A673 (cell line): ENCODE results near the gene LCLAT1. TPM values are rescaled to one million over a fixed set of nuclear protein-coding genes. Genes with fewer than 3 reads are reported as not detected.
"Not testable (repeated sequence)": the region's sequence is repeated elsewhere in the genome, so short reads cannot be mapped to it uniquely, and the experiment has no call there.

Experiments
- BruUV-seq: library from RNA; stranded (reverse); fragments of 400-500 nt; replicated peaks from 2 replicates; lab custom pipeline; 2021; lab: Mats Ljungman, UMichigan
- CTCF ChIA-PET: fragments of 300-600 bp; sonication (Branson Sonifier 250); formaldehyde crosslinking; loops from one replicate; lab custom pipeline; 2022; ENCODE audit warnings: antibody characterized with exemption; lab: Charles Lee
- POLR2A ChIA-PET: fragments of 300-600 bp; sonication (Branson Sonifier 250); formaldehyde crosslinking; loops from one replicate; lab custom pipeline; 2022; ENCODE audit warnings: antibody characterized with exemption; ENCODE audit not compliant: low non-redundant PET; lab: Charles Lee
- DNase-seq: peaks from one replicate; pipeline ENCODE4 v3.0.0-alpha.2; 2015; ENCODE audit warnings: low spot score
- H3K27ac ChIP-seq: fragments of 200-600 bp; sonication (generic); 2 replicates; pipeline ENCODE4 v1.5.1; 2016; ENCODE audit warnings: mixed run types, low read depth, mild to moderate bottlenecking, mixed read lengths, antibody characterized with exemption, low read length; ENCODE audit not compliant: poor library complexity, severe bottlenecking
- H3K27me3 ChIP-seq: fragments of 200-600 bp; sonication (generic); replicated peaks from 2 replicates; pipeline ENCODE4 v1.6.1; 2017; ENCODE audit warnings: mixed run types, low read depth, mild to moderate bottlenecking, mixed read lengths, antibody characterized with exemption, low read length; ENCODE audit not compliant: insufficient read depth, poor library complexity
- H3K36me3 ChIP-seq: fragments of 200-600 bp; sonication (generic); 2 replicates; pipeline ENCODE4 v1.6.1; 2016; ENCODE audit warnings: mixed run types, mild to moderate bottlenecking, mixed read lengths, antibody characterized with exemption, low read length; ENCODE audit not compliant: insufficient read depth, poor library complexity, severe bottlenecking
- H3K4me1 ChIP-seq: fragments of 200-600 bp; sonication (generic); 2 replicates; pipeline ENCODE4 v1.6.1; 2017; ENCODE audit warnings: mixed run types, mild to moderate bottlenecking, mixed read lengths, antibody characterized with exemption, low read length; ENCODE audit not compliant: insufficient read depth, poor library complexity, severe bottlenecking
- H3K4me3 ChIP-seq: fragments of 200-600 bp; sonication (generic); 2 replicates; pipeline ENCODE4 v1.5.1; 2016; ENCODE audit warnings: low read depth, mixed run types, mild to moderate bottlenecking, mixed read lengths, low read length; ENCODE audit not compliant: poor library complexity, severe bottlenecking
- H3K9me3 ChIP-seq: fragments of 200-600 bp; sonication (generic); 2 replicates; pipeline ENCODE4 v1.6.1; 2016; ENCODE audit warnings: mixed run types, low read depth, mild to moderate bottlenecking, mixed read lengths, antibody characterized with exemption, low read length; ENCODE audit not compliant: poor library complexity, severe bottlenecking
- CTCF ChIP-seq: fragments of 300-800, 200-600 bp; sonication (generic); conservative IDR thresholded peaks from 2 replicates; pipeline ENCODE4 v1.5.1; 2017; ENCODE audit warnings: low read depth, mild to moderate bottlenecking, antibody characterized with exemption, low read length, moderate library complexity, mixed read lengths
- EZH2 ChIP-seq: fragments of 200-600 bp; sonication (generic); IDR thresholded peaks from 2 replicates; pipeline ENCODE4 v1.6.1; 2017; ENCODE audit warnings: borderline replicate concordance, low read depth, mild to moderate bottlenecking, mixed read lengths, antibody characterized with exemption, low read length; ENCODE audit not compliant: poor library complexity, severe bottlenecking
- intact Hi-C: fragments of 100-400 bp; cut with micrococcal nuclease; formaldehyde crosslinking; loops from one replicate; pipeline ENCODE4 v1.10.0; 2022; ENCODE audit not compliant: unreplicated experiment
- total RNA-seq: library from RNA; stranded (reverse); gene quantifications from 2 replicates; pipeline ENCODE4 v1.2.3, GENCODE V29; 2021

Gene LCLAT1
- total RNA-seq, 1 experiment from 2014 or later = 35.3 TPM

DNA sequence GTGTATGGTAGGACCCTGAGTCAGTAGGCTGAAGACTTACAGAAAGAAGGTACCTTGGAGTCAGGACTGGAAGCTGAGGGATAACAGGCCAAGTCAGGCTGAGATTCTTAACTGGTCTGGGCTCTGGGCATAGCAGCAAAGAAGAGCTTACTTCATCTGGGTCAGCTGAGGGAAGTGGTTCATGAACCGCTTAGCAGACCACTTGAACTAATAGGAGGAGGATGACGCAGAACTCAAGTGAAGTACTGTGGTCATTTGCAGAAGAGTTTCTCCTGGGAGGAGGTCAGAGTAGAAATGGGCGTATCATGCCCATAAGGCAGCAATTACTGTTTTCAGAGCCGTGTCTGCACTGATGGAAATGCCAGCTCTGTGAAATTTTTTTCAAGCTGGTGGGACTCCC is 164.5 kb downstream of the LCLAT1 start:
- Histone ChIP-seq H3K4me1 (peaks cover 10% of the 10 kb centered on the region), H3K27ac (no peak overlapping the region), H3K36me3 (no peaks in the 10 kb centered on the region), H3K4me3 (no peak overlapping the region), H3K27me3 (no peaks in the 10 kb centered on the region), H3K9me3 (no peaks in the 10 kb centered on the region)
- no peak for DNase-seq
- CTCF ChIA-PET = no interaction called here
- no TSS peak for BruUV-seq
- POLR2A ChIA-PET = interaction anchor here (0.6 kb wide), 1 partner anchor 263 kb away, joined by 8 read pairs; no protein-coding TSS in a partner anchor
- intact Hi-C loops = no loop called here
- TF ChIP-seq EZH2 (no peak), CTCF (no peak)

- TF ChIP-seq EZH2 (no peak), CTCF (no peak)
- Histone ChIP-seq H3K36me3 (no peaks in the 10 kb centered on the region), H3K27ac (no peak overlapping the region), H3K27me3 (no peaks in the 10 kb centered on the region), H3K4me3 (no peak overlapping the region), H3K9me3 (no peaks in the 10 kb centered on the region), H3K4me1 (peaks cover 10% of the 10 kb centered on the region)
- no TSS peak for BruUV-seq
- CTCF ChIA-PET = no interaction called here
- no peak for DNase-seq
- POLR2A ChIA-PET = interaction anchor here (0.6 kb wide), 1 partner anchor 263 kb away, joined by 8 read pairs; no protein-coding TSS in a partner anchor
- intact Hi-C loops = no loop called here
These were observed 165.3 kb downstream of the LCLAT1 start for GRCh38 chr2:30612371-30612770.

DNA sequence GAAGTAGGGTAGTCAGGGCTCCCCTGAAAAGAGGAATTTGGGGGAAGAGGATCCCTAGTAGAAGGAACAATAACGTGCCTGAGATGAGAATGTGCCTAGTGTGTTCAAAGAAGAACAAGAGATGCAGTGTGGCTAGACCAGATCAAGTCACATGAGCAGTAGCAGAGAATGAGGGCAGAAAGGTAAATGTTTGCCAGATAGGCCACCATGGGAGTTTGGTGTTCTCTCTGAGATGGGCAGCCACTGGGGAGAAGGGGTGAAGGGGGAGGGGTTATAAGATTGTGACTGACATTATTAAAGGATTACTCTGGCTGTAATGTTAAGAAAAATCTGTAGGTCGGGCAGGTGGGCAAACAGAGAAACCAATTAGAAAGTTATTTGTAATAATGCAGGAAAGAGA is 166.0 kb downstream of the LCLAT1 start:
- H3K27me3 ChIP-seq = no peaks in the 10 kb centered on the region
- DNase-seq = no peak
- H3K36me3 ChIP-seq = no peaks in the 10 kb centered on the region
- TF ChIP-seq CTCF = no peak
- no peak for TF ChIP-seq EZH2
- H3K9me3 ChIP-seq = no peaks in the 10 kb centered on the region
- no peak overlapping the region for H3K4me3 ChIP-seq
- BruUV-seq = no TSS peak
- intact Hi-C loops = no loop called here
- CTCF ChIA-PET = no interaction called here
- POLR2A ChIA-PET = no interaction called here
- H3K4me1 ChIP-seq = peaks cover 10% of the 10 kb centered on the region
- no peak overlapping the region for H3K27ac ChIP-seq

DNA sequence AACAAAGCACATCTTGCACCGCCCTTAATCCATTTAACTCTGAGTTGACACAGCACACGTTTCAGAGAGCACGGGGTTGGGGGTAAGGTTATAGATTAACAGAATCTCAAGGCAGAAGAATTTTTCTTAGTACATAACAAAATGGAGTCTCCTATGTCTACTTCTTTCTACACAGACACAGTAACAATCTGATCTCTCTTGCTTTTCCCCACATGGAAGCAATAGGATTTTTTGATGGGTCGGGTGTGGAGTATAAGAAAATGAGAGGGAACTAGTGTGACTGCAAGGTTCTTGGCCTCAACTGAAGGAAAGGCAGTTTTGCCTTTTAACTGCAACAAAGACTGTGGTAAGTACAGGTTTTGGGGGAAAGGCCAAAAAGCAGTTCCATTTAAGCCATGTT is 167.2 kb downstream of the LCLAT1 start:
- H3K4me1 ChIP-seq = peaks cover 10% of the 10 kb centered on the region
- DNase-seq, H3K27me3 ChIP-seq, CTCF ChIA-PET, H3K36me3 ChIP-seq, POLR2A ChIA-PET, H3K27ac ChIP-seq, intact Hi-C loops, H3K9me3 ChIP-seq, H3K4me3 ChIP-seq, BruUV-seq: not testable (repeated sequence)
